Colonic mucosa (tissue), 4 donors: ENCODE data around the gene FAM50A. TPM values are rescaled to one million over a fixed set of nuclear protein-coding genes. Genes with fewer than 3 reads are reported as not detected.

Experiments
- DNase-seq: peaks from one replicate; pipeline ENCODE4 v3.0.0-alpha.2; 2020
- H3K27ac ChIP-seq: fragments of 200-600 bp; one replicate; pipeline ENCODE4 v1.8.0; 2021
- H3K27me3 ChIP-seq: fragments of 200-600 bp; one replicate; pipeline ENCODE4 v1.8.0; 2021
- H3K36me3 ChIP-seq: fragments of 200-600 bp; one replicate; pipeline ENCODE4 v1.8.0; 2021
- H3K4me1 ChIP-seq: fragments of 200-600 bp; one replicate; pipeline ENCODE4 v1.8.0; 2021; ENCODE audit warnings: mild to moderate bottlenecking
- H3K4me3 ChIP-seq: fragments of 200-600 bp; one replicate; pipeline ENCODE4 v1.8.0; 2021
- H3K9ac ChIP-seq, 2 donors: one replicate each; pipeline ENCODE4 v1.7.0; 2013; ENCODE audit warnings: control low read depth in 2 of 2, low read depth in 2 of 2, low read length in 2 of 2
- H3K9me3 ChIP-seq: fragments of 200-600 bp; one replicate; pipeline ENCODE4 v1.8.0; 2021
- intact Hi-C: fragments of 100-400 bp; cut with DNase I; formaldehyde crosslinking; loops from one replicate; pipeline ENCODE4 v1.14.1; 2022
- total RNA-seq, 2 donors: library from RNA; stranded (reverse); fragmentation: NEBNext Ultra II Directional in 1 of 2; extraction: Animal tissue kit (Norgen Biotek cat#: 25700) in 1 of 2; gene quantifications; one replicate each; pipeline ENCODE4 v1.2.1, GENCODE V29; 2021
- TF ChIP-seq, protein P1 (sequence below): fragments of 200-600 bp; IDR thresholded peaks from one replicate; pipeline ENCODE4 v1.8.0; 2022; ENCODE audit warnings: antibody characterized with exemption, mild to moderate bottlenecking
- donor health status: healthy.
- donor health status: DM: no; HTN: no; CAD: no.
- donor health status: DM: no; HTN: no; CAD: no.

Gene FAM50A
- total RNA-seq, 2 donors from 2014 or later = 41.9 to 60.1 TPM

DNA sequence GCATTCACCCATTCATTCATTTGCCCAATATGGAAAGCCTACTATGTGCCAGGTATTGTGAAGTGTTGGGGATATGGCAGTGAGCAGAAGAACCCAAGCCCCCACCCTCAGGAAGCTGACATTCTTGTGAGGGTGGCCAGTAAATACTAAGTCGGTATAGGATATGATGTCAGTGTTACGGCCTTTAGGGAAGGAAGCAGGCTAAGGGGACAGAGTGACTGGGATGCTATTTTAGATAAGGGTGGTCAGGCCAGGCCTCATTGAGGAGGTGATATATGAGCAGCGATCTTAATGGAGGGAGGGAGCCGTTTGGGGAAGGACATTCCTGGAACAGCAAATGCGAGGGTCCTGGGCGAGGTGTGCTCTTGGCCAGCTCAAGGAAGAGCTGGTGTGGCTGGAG is 13.5 kb upstream of the FAM50A start:
- Histone ChIP-seq H3K4me1 (no peaks in the 10 kb centered on the region), H3K36me3 (no peaks in the 10 kb centered on the region), H3K4me3 (no peak overlapping the region), H3K27ac (peak overlapping the region; percentile 27), H3K9ac (no peak overlapping the region), H3K9me3 (no peaks in the 10 kb centered on the region), H3K27me3 (no peaks in the 10 kb centered on the region)
- TF ChIP-seq, protein P1, sequence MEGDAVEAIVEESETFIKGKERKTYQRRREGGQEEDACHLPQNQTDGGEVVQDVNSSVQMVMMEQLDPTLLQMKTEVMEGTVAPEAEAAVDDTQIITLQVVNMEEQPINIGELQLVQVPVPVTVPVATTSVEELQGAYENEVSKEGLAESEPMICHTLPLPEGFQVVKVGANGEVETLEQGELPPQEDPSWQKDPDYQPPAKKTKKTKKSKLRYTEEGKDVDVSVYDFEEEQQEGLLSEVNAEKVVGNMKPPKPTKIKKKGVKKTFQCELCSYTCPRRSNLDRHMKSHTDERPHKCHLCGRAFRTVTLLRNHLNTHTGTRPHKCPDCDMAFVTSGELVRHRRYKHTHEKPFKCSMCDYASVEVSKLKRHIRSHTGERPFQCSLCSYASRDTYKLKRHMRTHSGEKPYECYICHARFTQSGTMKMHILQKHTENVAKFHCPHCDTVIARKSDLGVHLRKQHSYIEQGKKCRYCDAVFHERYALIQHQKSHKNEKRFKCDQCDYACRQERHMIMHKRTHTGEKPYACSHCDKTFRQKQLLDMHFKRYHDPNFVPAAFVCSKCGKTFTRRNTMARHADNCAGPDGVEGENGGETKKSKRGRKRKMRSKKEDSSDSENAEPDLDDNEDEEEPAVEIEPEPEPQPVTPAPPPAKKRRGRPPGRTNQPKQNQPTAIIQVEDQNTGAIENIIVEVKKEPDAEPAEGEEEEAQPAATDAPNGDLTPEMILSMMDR = no peak
- no peak for DNase-seq
- intact Hi-C loops = no loop called here

DNA sequence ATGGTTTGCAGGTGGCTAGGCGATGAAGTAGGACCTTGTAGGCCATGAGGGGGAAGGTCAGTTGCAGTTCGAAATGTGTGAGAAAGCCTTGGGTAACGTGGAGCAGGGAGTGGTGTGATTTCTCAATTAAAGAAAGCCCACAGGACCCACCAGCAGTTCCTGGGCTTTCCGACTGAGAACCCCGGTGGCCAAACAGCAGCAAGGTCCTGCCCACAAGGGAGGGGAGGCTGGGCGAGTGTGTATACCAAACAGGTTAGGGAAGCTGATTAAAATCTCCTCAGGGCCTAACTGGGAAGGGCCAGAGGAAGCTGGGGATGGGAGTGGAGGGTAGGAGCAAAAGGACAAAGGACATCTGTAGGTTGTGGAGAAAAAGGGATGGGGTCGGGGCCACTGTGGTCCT is 13.0 kb upstream of the FAM50A start:
- Histone ChIP-seq H3K27ac (peak overlapping the region; percentile 27), H3K27me3 (no peaks in the 10 kb centered on the region), H3K9me3 (no peaks in the 10 kb centered on the region), H3K4me1 (no peaks in the 10 kb centered on the region), H3K9ac (no peak overlapping the region), H3K4me3 (no peak overlapping the region), H3K36me3 (no peaks in the 10 kb centered on the region)
- TF ChIP-seq, protein P1 = no peak
- DNase-seq = no peak
- intact Hi-C loops = no loop called here

DNA sequence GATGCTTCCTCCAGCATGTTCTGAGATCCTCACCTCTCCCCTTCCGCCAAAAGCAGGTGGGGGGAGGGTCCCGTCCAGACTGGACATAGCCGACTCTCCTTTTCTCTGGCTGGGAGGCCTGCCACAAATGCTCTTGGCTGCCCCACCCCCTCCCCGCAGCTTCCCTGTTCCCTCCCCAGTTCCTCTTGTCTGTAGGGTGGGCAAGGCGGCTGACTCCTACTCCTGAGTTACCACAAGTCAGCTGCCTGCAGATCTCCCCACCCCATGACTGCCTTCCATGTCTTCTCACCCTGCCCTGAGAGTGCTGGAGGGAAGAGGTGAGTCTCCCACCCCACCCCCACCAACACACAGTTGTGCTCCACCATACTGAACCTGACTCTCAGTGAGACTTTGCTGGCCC is 12.6 kb upstream of the FAM50A start:
- Histone ChIP-seq H3K9ac (no peak overlapping the region), H3K4me1 (no peaks in the 10 kb centered on the region), H3K27ac (no peak overlapping the region), H3K36me3 (no peaks in the 10 kb centered on the region), H3K9me3 (no peaks in the 10 kb centered on the region), H3K27me3 (no peaks in the 10 kb centered on the region), H3K4me3 (no peak overlapping the region)
- TF ChIP-seq, protein P1 = no peak
- intact Hi-C loops = no loop called here
- no peak for DNase-seq

DNA sequence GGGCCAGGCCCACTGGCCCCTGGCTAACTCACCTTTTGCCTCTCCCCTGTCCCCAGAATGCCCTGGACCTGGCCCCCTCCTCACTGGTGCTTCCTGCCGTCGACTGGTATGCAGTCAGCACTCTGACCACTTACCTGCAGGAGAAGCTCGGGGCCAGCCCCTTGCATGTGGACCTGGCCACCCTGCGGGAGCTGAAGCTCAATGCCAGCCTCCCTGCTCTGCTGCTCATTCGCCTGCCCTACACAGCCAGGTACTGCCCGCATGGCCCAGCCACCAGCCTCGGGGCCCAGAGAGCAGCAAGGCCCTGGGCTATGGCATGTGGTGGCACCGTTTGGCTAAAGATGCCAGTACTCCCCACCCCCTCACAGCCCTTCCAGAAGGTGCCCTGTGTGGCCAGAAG is 11.7 kb upstream of the FAM50A start:
- intact Hi-C loops = no loop called here
- no peak overlapping the region for H3K9ac ChIP-seq
- H3K36me3 ChIP-seq = no peaks in the 10 kb centered on the region
- H3K9me3 ChIP-seq = no peaks in the 10 kb centered on the region
- H3K4me3 ChIP-seq = no peak overlapping the region
- no peaks in the 10 kb centered on the region for H3K4me1 ChIP-seq
- no peak for DNase-seq
- no peak overlapping the region for H3K27ac ChIP-seq
- H3K27me3 ChIP-seq = no peaks in the 10 kb centered on the region
- TF ChIP-seq, protein P1 = no peak

DNA sequence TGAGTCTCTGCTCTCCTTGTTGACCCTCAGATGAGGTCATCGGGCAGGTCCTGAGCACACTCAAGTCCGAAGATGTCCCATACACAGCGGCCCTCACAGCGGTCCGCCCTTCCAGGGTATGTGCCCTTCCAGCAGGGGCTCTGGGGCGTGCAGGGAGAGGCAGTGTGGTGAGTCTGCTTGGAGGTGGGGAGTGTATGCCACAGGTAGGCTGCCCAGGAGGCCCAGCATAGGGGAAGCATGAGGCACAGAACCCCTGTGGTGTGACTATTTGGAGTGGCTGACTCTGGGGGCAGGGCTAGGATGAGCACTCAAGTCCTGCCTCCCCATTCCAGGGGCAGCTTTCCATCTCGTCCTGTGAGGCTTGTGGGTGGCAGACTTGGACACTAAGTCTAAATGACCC is 10.3 kb upstream of the FAM50A start:
- Histone ChIP-seq H3K27ac (no peak overlapping the region), H3K4me3 (no peak overlapping the region), H3K4me1 (no peaks in the 10 kb centered on the region), H3K27me3 (no peaks in the 10 kb centered on the region), H3K36me3 (no peaks in the 10 kb centered on the region), H3K9ac (no peak overlapping the region), H3K9me3 (no peaks in the 10 kb centered on the region)
- TF ChIP-seq, protein P1 = no peak
- DNase-seq = no peak
- intact Hi-C loops = no loop called here
